A549 (cell line): Measurements from ENCODE around the gene CCNT2. TPM values are rescaled to one million over a fixed set of nuclear protein-coding genes. Genes with fewer than 3 reads are reported as not detected.

ENCODE experiments used
- ATAC-seq, 2 experiments: fragments of 200-7000 bp in 1 of 2; fragments of >200 bp in 1 of 2; cut with Nextera tagmentation in 1 of 2; cut with Tn5 transposase in 1 of 2; 3 replicates each; pipeline versions ENCODE4 v1.8.0 to v1.9.1; 2018 to 2020; ENCODE audit warnings: mild to moderate bottlenecking in 1 of 2, moderate library complexity in 1 of 2
- CTCF ChIA-PET: fragments of 300-600 bp; sonication (Branson Sonifier 250); formaldehyde crosslinking; extraction: SDS; loops from one replicate; lab custom pipeline; 2021; ENCODE audit warnings: antibody characterized with exemption, inconsistent platforms; lab: Yijun Ruan, JAX
- POLR2A ChIA-PET: fragments of 350-600 bp; formaldehyde crosslinking; extraction: SDS; loops from one replicate; lab custom pipeline; 2021; ENCODE audit warnings: antibody characterized with exemption, inconsistent platforms; lab: Yijun Ruan, JAX
- DNase-seq, 2 experiments: peaks; one replicate each; pipeline versions ENCODE4 v3.0.0 to v3.0.0-alpha.2; 2011 to 2016; ENCODE audit warnings: low read depth in 1 of 2, low spot score in 1 of 2
- FAIRE-seq: peaks from 2 replicates; lab custom pipeline; 2011; peaks lifted over from hg19 to GRCh38; lab: Jason Lieb, UNC
- H3K27ac ChIP-seq, 2 experiments: fragments of >200 bp; sonication (Bioruptor Twin); formaldehyde crosslinking; 3 replicates each; pipeline ENCODE4 v1.5.1; 2016 to 2017
- H3K4me1 ChIP-seq: fragments of >200 bp; sonication (Bioruptor Twin); formaldehyde crosslinking; 3 replicates; pipeline ENCODE4 v1.6.1; 2016
- H3K4me2 ChIP-seq: fragments of >200 bp; sonication (Bioruptor Twin); formaldehyde crosslinking; 3 replicates; pipeline ENCODE4 v1.6.1; 2016
- H3K4me3 ChIP-seq: fragments of >200 bp; sonication (Bioruptor Twin); formaldehyde crosslinking; 3 replicates; pipeline ENCODE4 v1.5.1; 2016
- H3K9me3 ChIP-seq: fragments of >200 bp; sonication (Bioruptor Twin); formaldehyde crosslinking; 3 replicates; pipeline ENCODE4 v1.6.1; 2016
- ATOH8 ChIP-seq: fragments of 250-450 bp; sonication (Bioruptor Pico); IDR thresholded peaks from 2 replicates; pipeline ENCODE4 v1.5.0; 2020; ENCODE audit warnings: low read depth, mild to moderate bottlenecking, moderate library complexity
- BCL3 ChIP-seq: fragments of >200 bp; sonication (Bioruptor Twin); formaldehyde crosslinking; IDR thresholded peaks from 3 replicates; pipeline ENCODE4 v1.6.1; 2016
- BHLHE40 ChIP-seq: IDR thresholded peaks from 2 replicates; pipeline ENCODE4 v1.6.1; 2012; ENCODE audit warnings: low read depth, low read length, inconsistent platforms
- CBX8 ChIP-seq: fragments of 200-600 bp; sonication (generic); IDR thresholded peaks from 2 replicates; pipeline ENCODE4 v1.6.1; 2016
- CHD2 ChIP-seq: fragments of 150-350 bp; IDR thresholded peaks from 2 replicates; pipeline ENCODE4 v1.6.1; 2014; ENCODE audit warnings: low read length; ENCODE audit not compliant: partially characterized antibody
- EHMT2 ChIP-seq: fragments of 200-600 bp; sonication (generic); IDR thresholded peaks from 2 replicates; pipeline ENCODE4 v1.6.1; 2016; ENCODE audit warnings: antibody characterized with exemption, low read depth, mild to moderate bottlenecking, moderate library complexity
- ELK1 ChIP-seq: fragments of 150-350 bp; IDR thresholded peaks from 2 replicates; pipeline ENCODE4 v1.6.1; 2014; ENCODE audit warnings: low read depth, mild to moderate bottlenecking, low read length
- ESRRA ChIP-seq: fragments of 150-350 bp; IDR thresholded peaks from 2 replicates; pipeline ENCODE4 v1.6.1; 2014; ENCODE audit warnings: mild to moderate bottlenecking, low read length, borderline replicate concordance
- FOSL2 ChIP-seq, 2 experiments: fragments of 450-650 bp in 1 of 2; fragments of >200 bp in 1 of 2; sonication (Bioruptor Twin) in 1 of 2; formaldehyde crosslinking; IDR thresholded peaks; 2 replicates each; pipeline versions ENCODE4 v1.5.0 to v1.6.1; 2016 to 2020; ENCODE audit warnings: mild to moderate bottlenecking in 1 of 2, moderate library complexity in 1 of 2
- FOXS1 ChIP-seq: fragments of 250-450 bp; sonication (Bioruptor Pico); IDR thresholded peaks from 2 replicates; pipeline ENCODE4 v1.5.0; 2020; ENCODE audit warnings: mild to moderate bottlenecking, moderate library complexity
- GATA3 ChIP-seq: IDR thresholded peaks from 2 replicates; pipeline ENCODE4 v1.6.1; 2012; ENCODE audit warnings: borderline replicate concordance
- HEYL ChIP-seq: fragments of 250-450 bp; sonication (Bioruptor Pico); IDR thresholded peaks from 2 replicates; pipeline ENCODE4 v1.8.0; 2021; ENCODE audit warnings: mild to moderate bottlenecking, moderate library complexity
- HOXB5 ChIP-seq: fragments of 250-450 bp; sonication (Bioruptor Pico); IDR thresholded peaks from 2 replicates; pipeline ENCODE4 v1.5.0; 2020; ENCODE audit warnings: mild to moderate bottlenecking, moderate library complexity
- JUN ChIP-seq, 2 experiments: fragments of >200 bp; sonication (Bioruptor Twin); formaldehyde crosslinking; IDR thresholded peaks; 2 replicates in 1 of 2; 3 replicates in 1 of 2; pipeline ENCODE4 v1.6.1; 2016 to 2017
- JUNB ChIP-seq: fragments of >200 bp; sonication (Bioruptor Twin); formaldehyde crosslinking; IDR thresholded peaks from 2 replicates; pipeline ENCODE4 v1.6.1; 2016
- KDM5A ChIP-seq: fragments of 200-600 bp; sonication (generic); IDR thresholded peaks from 2 replicates; pipeline ENCODE4 v1.6.1; 2016; ENCODE audit warnings: antibody characterized with exemption, mild to moderate bottlenecking
- MAFK ChIP-seq: fragments of 450-650 bp; IDR thresholded peaks from 2 replicates; pipeline ENCODE4 v1.6.1; 2014; ENCODE audit not compliant: partially characterized antibody
- MYC ChIP-seq: IDR thresholded peaks from 2 replicates; pipeline ENCODE4 v1.6.1; 2012; ENCODE audit warnings: mild to moderate bottlenecking, inconsistent platforms, low read length, improper control_type of control experiment, borderline replicate concordance
- NFE2L2 ChIP-seq: fragments of 150-350 bp; conservative IDR thresholded peaks from 2 replicates; pipeline ENCODE4 v1.6.1; 2014; ENCODE audit warnings: low read length
- POLR2A ChIP-seq: IDR thresholded peaks from 2 replicates; pipeline ENCODE4 v1.6.1; 2012; ENCODE audit warnings: mild to moderate bottlenecking, low read length
- RCOR1 ChIP-seq: fragments of 150-350 bp; IDR thresholded peaks from 2 replicates; pipeline ENCODE4 v1.6.1; 2014; ENCODE audit warnings: antibody characterized with exemption, low read length, low read depth
- REST ChIP-seq: fragments of 200-600 bp; sonication (generic); IDR thresholded peaks from 2 replicates; pipeline ENCODE4 v1.6.1; 2016; ENCODE audit warnings: antibody characterized with exemption, mild to moderate bottlenecking, moderate library complexity
- TFCP2L1 ChIP-seq: fragments of 250-450 bp; sonication (Bioruptor Pico); IDR thresholded peaks from 2 replicates; pipeline ENCODE4 v1.5.0; 2021; ENCODE audit warnings: mild to moderate bottlenecking
- TP53 ChIP-seq: fragments of 250-450 bp; sonication (Bioruptor Pico); IDR thresholded peaks from 2 replicates; pipeline ENCODE4 v1.5.0; 2021; ENCODE audit warnings: mild to moderate bottlenecking, moderate library complexity
- ZNF302 ChIP-seq: fragments of 250-450 bp; sonication (Bioruptor Pico); IDR thresholded peaks from 2 replicates; pipeline ENCODE4 v1.9.0; 2021; ENCODE audit warnings: inconsistent platforms, mild to moderate bottlenecking, moderate library complexity
- ZSCAN20 ChIP-seq: fragments of 250-450 bp; sonication (Bioruptor Pico); IDR thresholded peaks from 2 replicates; pipeline ENCODE4 v1.8.0; 2022; ENCODE audit warnings: mild to moderate bottlenecking, moderate library complexity
- WGBS: methylation state at CpG from one replicate; pipeline ENCODE4 v1.1.6; 2017; ENCODE audit errors: missing lambda C conversion rate; 5-methylcytosine and 5-hydroxymethylcytosine counted together
- polyA plus RNA-seq, 4 experiments: library from polyadenylated mRNA; depleted of rRNA in 3 of 4; stranded (reverse); fragments of >200 nt; fragmentation: RNase III in 1 of 4; extraction: RNeasy Plus Mini Kit Qiagen cat#74134 plus additional on column Dnase treatment in 1 of 4; gene quantifications; 2 replicates in 3 of 4; 3 replicates in 1 of 4; pipeline ENCODE4 v1.2.3, GENCODE V29; 2011 to 2017

CCNT2 gene
- polyA plus RNA-seq, 2 of the 4 experiments (the other 2 are of a cell fraction) = 12.6 to 20.7 TPM

GRCh38 chr2:134869946-134870736 lies 48.5 kb upstream of the CCNT2 start:
- no peak overlapping the region for H3K27ac ChIP-seq
- TF ChIP-seq RCOR1 (no peak), TP53 (CRISPR knock-in tag) (no peak), ZSCAN20 (CRISPR knock-in tag) (no peak), HOXB5 (CRISPR knock-in tag) (no peak), HEYL (CRISPR knock-in tag) (no peak), JUN (IDR thresholded peaks at IDR 0.05) (no peak), KDM5A (no peak), EHMT2 (no peak), POLR2A (no peak), ESRRA (no peak), FOXS1 (CRISPR knock-in tag) (no peak), GATA3 (no peak), ELK1 (no peak), BHLHE40 (no peak), ZNF302 (CRISPR knock-in tag) (no peak), NFE2L2 (no peak), BCL3 (no peak), FOSL2 (IDR thresholded peaks at IDR 0.05) (no peak), FOSL2 (CRISPR knock-in tag; IDR thresholded peaks at IDR 0.05) (no peak)
- H3K4me1 ChIP-seq = peaks cover 17% of the 10 kb centered on the region
- H3K4me2 ChIP-seq = no peak overlapping the region
- no peak overlapping the region for H3K4me3 ChIP-seq
- no peak for FAIRE-seq
- no peak for DNase-seq
- 36% methylated on average over 8 of the region's 8 CpGs for WGBS
- no peaks in the 10 kb centered on the region for H3K9me3 ChIP-seq
- CTCF ChIA-PET = interaction anchor here (1.3 kb wide), 1 partner anchor 13 kb away, joined by 3 read pairs; no protein-coding TSS in a partner anchor
- no peak for ATAC-seq
- POLR2A ChIA-PET = interaction anchor here (0.9 kb wide), 1 partner anchor 48 kb away, joined by 3 read pairs; the partner anchor contains the start of gene CCNT2

GRCh38 chr2:134873152-134873551 lies 45.5 kb upstream of the CCNT2 start:
- no peak for DNase-seq
- FAIRE-seq = no peak
- 80% methylated on average over 2 of the region's 2 CpGs for WGBS
- H3K4me1 ChIP-seq = no peaks in the 10 kb centered on the region
- no peak overlapping the region for H3K4me3 ChIP-seq
- H3K9me3 ChIP-seq = no peaks in the 10 kb centered on the region
- ChIA-PET CTCF (no interaction called here), POLR2A (no interaction called here)
- TF ChIP-seq MAFK (peak; percentile 93), TP53 (CRISPR knock-in tag) (no peak)
- no peak overlapping the region for H3K4me2 ChIP-seq
- no peak overlapping the region for H3K27ac ChIP-seq
- ATAC-seq = no peak

- no peak for DNase-seq
- no peak for TF ChIP-seq REST
- no peak for TF ChIP-seq CBX8
- no peak for TF ChIP-seq ATOH8 (CRISPR knock-in tag)
- TF ChIP-seq RCOR1 = no peak
- no peak for TF ChIP-seq MAFK
- TF ChIP-seq MYC = no peak
- no peak for TF ChIP-seq CHD2
- no peak for TF ChIP-seq ELK1
- no peak for TF ChIP-seq JUNB
- no peak for TF ChIP-seq EHMT2
- no peak for TF ChIP-seq FOSL2 (IDR thresholded peaks at IDR 0.05)
- no peak for TF ChIP-seq FOSL2 (CRISPR knock-in tag; IDR thresholded peaks at IDR 0.05)
- no peak for TF ChIP-seq TFCP2L1 (CRISPR knock-in tag)
- TF ChIP-seq ZNF302 (CRISPR knock-in tag) = no peak
These were observed 43.3 kb upstream of the CCNT2 start for GRCh38 chr2:134875309-134875708.

More at GRCh38 chr2:134875309-134875708, 43.3 kb upstream of the CCNT2 start:
- Histone ChIP-seq H3K27ac (no peak overlapping the region), H3K4me1 (no peaks in the 10 kb centered on the region), H3K9me3 (peaks cover 4% of the 10 kb centered on the region; the same call in 1 of the 3 replicates), H3K4me3 (no peak overlapping the region), H3K4me2 (no peak overlapping the region)
- FAIRE-seq (no peak), ATAC-seq (no peak)
- WGBS = 72% methylated on average over 1 of the region's 1 CpG
- CTCF ChIA-PET = no interaction called here
- POLR2A ChIA-PET = no interaction called here
